Measurements from ENCODE around the gene RASA3. TPM values are rescaled to one million over a fixed set of nuclear protein-coding genes. Genes with fewer than 3 reads are reported as not detected.

Gene RASA3
- total and polyA plus RNA-seq, 9 of the 15 experiments (the other 6 are each of a cell fraction or from before 2014, with no cell fraction given), result 0.72 to 25.3 (median 14.4) TPM

DNA sequence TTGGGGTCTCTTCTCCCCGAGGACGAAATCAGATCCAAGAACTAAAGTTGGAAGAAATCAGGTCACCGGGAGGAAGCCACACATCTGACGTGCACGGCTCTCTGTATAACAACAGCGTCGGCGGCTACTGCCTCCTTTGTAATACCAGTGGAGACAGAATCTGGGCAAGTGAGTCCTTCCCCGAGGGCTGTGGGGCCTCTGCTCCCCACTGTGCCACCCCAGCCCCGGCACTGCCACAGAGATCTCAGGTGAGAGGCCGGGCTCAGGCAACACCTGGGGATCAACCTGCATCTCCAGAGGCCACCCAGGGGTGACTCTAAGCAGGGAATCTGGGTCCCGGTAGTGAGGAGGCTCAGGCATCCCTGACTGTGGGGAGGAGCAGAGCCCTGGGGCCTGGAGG lies 124.9 kb downstream of the RASA3 start:
- Histone ChIP-seq H3K79me2 (ENCODE audit: control insufficient read depth, insufficient read depth, low read length) (peaks cover 9% of the 10 kb centered on the region), H3K27me3 (ENCODE audit: control insufficient read depth in 2 of 2, insufficient read depth in 2 of 2, low read length in 2 of 2) (no peaks in the 10 kb centered on the region), H3K4me2 (ENCODE audit: insufficient read depth, low read length) (no peak overlapping the region), H4K20me1 (replicated peaks; ENCODE audit: control insufficient read depth, insufficient read depth, low read length) (no peaks in the 10 kb centered on the region), H3K4me1 (replicated peaks in 1 of 2; ENCODE audit: control insufficient read depth in 2 of 2, insufficient read depth in 2 of 2, low read length in 2 of 2) (peaks cover 8 to 21% of the 10 kb centered on the region in 2 experiments; a peak in 4 of 5 replicates), H3K9me1 (ENCODE audit: control insufficient read depth, insufficient read depth, low read length) (no peaks in the 10 kb centered on the region), H2AFZ (ENCODE audit: low read depth, low read length) (no peak overlapping the region), H3K36me3 (ENCODE audit: control insufficient read depth, insufficient read depth, low read length) (peaks cover 29% of the 10 kb centered on the region; the same call in 2 of the 3 replicates), H3K4me3 (no peak overlapping the region), H3K9me3 (replicated peaks; ENCODE audit: control insufficient read depth, insufficient read depth, low read depth, low read length) (no peaks in the 10 kb centered on the region), H3K9ac (ENCODE audit: insufficient read depth in 1 of 2, low read depth in 2 of 2, low read length in 2 of 2) (no peak overlapping the region), H3K27ac (ENCODE audit: extremely low read depth, low read depth, low read length) (no peak overlapping the region)
- FAIRE-seq, result no peak
- TF ChIP-seq ZC3H11A (IDR thresholded peaks at IDR 0.05; ENCODE audit: low read depth, low read length) (no peak), BCL6 (CRISPR knock-in tag; IDR thresholded peaks at IDR 0.05) (no peak), SREBF1 (IDR thresholded peaks at IDR 0.05; ENCODE audit: borderline replicate concordance, low read depth, low read length) (no peak), WHSC1 (IDR thresholded peaks at IDR 0.05; ENCODE audit: low read length) (no peak), TSC22D4 (tag; IDR thresholded peaks at IDR 0.05) (no peak)
- TF ChIP-seq, protein P1, sequence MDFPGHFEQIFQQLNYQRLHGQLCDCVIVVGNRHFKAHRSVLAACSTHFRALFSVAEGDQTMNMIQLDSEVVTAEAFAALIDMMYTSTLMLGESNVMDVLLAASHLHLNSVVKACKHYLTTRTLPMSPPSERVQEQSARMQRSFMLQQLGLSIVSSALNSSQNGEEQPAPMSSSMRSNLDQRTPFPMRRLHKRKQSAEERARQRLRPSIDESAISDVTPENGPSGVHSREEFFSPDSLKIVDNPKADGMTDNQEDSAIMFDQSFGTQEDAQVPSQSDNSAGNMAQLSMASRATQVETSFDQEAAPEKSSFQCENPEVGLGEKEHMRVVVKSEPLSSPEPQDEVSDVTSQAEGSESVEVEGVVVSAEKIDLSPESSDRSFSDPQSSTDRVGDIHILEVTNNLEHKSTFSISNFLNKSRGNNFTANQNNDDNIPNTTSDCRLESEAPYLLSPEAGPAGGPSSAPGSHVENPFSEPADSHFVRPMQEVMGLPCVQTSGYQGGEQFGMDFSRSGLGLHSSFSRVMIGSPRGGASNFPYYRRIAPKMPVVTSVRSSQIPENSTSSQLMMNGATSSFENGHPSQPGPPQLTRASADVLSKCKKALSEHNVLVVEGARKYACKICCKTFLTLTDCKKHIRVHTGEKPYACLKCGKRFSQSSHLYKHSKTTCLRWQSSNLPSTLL (IDR thresholded peaks at IDR 0.05), result no peak
- TF ChIP-seq, protein P2, sequence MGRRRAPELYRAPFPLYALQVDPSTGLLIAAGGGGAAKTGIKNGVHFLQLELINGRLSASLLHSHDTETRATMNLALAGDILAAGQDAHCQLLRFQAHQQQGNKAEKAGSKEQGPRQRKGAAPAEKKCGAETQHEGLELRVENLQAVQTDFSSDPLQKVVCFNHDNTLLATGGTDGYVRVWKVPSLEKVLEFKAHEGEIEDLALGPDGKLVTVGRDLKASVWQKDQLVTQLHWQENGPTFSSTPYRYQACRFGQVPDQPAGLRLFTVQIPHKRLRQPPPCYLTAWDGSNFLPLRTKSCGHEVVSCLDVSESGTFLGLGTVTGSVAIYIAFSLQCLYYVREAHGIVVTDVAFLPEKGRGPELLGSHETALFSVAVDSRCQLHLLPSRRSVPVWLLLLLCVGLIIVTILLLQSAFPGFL (CRISPR knock-in tag; IDR thresholded peaks at IDR 0.05), result no peak
- TF ChIP-seq, protein P3, sequence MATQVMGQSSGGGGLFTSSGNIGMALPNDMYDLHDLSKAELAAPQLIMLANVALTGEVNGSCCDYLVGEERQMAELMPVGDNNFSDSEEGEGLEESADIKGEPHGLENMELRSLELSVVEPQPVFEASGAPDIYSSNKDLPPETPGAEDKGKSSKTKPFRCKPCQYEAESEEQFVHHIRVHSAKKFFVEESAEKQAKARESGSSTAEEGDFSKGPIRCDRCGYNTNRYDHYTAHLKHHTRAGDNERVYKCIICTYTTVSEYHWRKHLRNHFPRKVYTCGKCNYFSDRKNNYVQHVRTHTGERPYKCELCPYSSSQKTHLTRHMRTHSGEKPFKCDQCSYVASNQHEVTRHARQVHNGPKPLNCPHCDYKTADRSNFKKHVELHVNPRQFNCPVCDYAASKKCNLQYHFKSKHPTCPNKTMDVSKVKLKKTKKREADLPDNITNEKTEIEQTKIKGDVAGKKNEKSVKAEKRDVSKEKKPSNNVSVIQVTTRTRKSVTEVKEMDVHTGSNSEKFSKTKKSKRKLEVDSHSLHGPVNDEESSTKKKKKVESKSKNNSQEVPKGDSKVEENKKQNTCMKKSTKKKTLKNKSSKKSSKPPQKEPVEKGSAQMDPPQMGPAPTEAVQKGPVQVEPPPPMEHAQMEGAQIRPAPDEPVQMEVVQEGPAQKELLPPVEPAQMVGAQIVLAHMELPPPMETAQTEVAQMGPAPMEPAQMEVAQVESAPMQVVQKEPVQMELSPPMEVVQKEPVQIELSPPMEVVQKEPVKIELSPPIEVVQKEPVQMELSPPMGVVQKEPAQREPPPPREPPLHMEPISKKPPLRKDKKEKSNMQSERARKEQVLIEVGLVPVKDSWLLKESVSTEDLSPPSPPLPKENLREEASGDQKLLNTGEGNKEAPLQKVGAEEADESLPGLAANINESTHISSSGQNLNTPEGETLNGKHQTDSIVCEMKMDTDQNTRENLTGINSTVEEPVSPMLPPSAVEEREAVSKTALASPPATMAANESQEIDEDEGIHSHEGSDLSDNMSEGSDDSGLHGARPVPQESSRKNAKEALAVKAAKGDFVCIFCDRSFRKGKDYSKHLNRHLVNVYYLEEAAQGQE (IDR thresholded peaks at IDR 0.05; ENCODE audit: borderline replicate concordance), result no peak
- TF ChIP-seq, protein P3 (CRISPR knock-in tag; IDR thresholded peaks at IDR 0.05; ENCODE audit: low read depth), result no peak
- POLR2A ChIA-PET, result no interaction called here
- intact Hi-C loops (cut with micrococcal nuclease), result no loop called here
- DNase-seq (ENCODE audit: extremely low read depth in 1 of 4, low spot score in 3 of 4), result no peak
- CTCF ChIA-PET (ENCODE audit: low intra/inter-chr PET ratio), result no interaction called here
- in situ Hi-C loops (cut with MboI), result no loop called here
- ATAC-seq, result no peak
- BruUV-seq (replicated peaks), result no TSS peak
- 77% methylated on average over 10 of the region's 12 CpGs for WGBS (ENCODE audit: insufficient coverage, low coverage, missing lambda C conversion rate)

Data from K562 (cell line).